ENCODE data around the gene HES2.
"Not testable (repeated sequence)": the region's sequence is repeated elsewhere in the genome, so short reads cannot be mapped to it uniquely, and the experiment has no call there.

Gene HES2

GRCh38 chr1:6447016-6447817 lies 27.5 kb upstream of the HES2 start:
- ATAC-seq (no peak), DNase-seq (ENCODE audit: low spot score in 2 of 2) (no peak)
- Mint-ChIP-seq H3K4me3 (peak overlapping the region; percentile 56), H3K36me3 (no peaks in the 10 kb centered on the region), H3K9me3 (no peaks in the 10 kb centered on the region), H3K27ac (no peak overlapping the region), H3K4me1 (peaks cover 33% of the 10 kb centered on the region)

- H3K9me3 Mint-ChIP-seq = no peaks in the 10 kb centered on the region
- H3K36me3 Mint-ChIP-seq = no peaks in the 10 kb centered on the region
- H3K27ac Mint-ChIP-seq = no peak overlapping the region
- ATAC-seq (no peak), DNase-seq (ENCODE audit: low spot score in 2 of 2) (no peak)
- H3K4me3 Mint-ChIP-seq = peak overlapping the region; percentile 56
- H3K4me1 Mint-ChIP-seq = peaks cover 33% of the 10 kb centered on the region
Measured at GRCh38 chr1:6446665-6447015, 26.9 kb upstream of the HES2 start.

GRCh38 chr1:6445929-6446328 lies 26.2 kb upstream of the HES2 start:
- DNase-seq (ENCODE audit: low spot score in 2 of 2); H3K36me3 Mint-ChIP-seq; H3K9me3 Mint-ChIP-seq; ATAC-seq; H3K27ac Mint-ChIP-seq: not testable (repeated sequence)
- H3K4me1 Mint-ChIP-seq = peaks cover 32% of the 10 kb centered on the region
- peak overlapping the region; percentile 56 for H3K4me3 Mint-ChIP-seq

- H3K27ac Mint-ChIP-seq = no peak overlapping the region
Measured at GRCh38 chr1:6445062-6445763, 25.5 kb upstream of the HES2 start.

GRCh38 chr1:6444377-6444776 lies 24.7 kb upstream of the HES2 start:
- no peak overlapping the region for H3K27ac Mint-ChIP-seq
- no peaks in the 10 kb centered on the region for H3K9me3 Mint-ChIP-seq
- H3K36me3 Mint-ChIP-seq = no peaks in the 10 kb centered on the region
- H3K4me3 Mint-ChIP-seq = no peak overlapping the region
- ATAC-seq (no peak), DNase-seq (ENCODE audit: low spot score in 2 of 2) (no peak)
- H3K4me1 Mint-ChIP-seq = peaks cover 23% of the 10 kb centered on the region

More at GRCh38 chr1:6445062-6445763, 25.5 kb upstream of the HES2 start:
- H3K4me1 Mint-ChIP-seq = peaks cover 27% of the 10 kb centered on the region
- no peak overlapping the region for H3K4me3 Mint-ChIP-seq
- ATAC-seq (peak; percentile 22), DNase-seq (ENCODE audit: low spot score in 2 of 2) (no peak)
- H3K36me3 Mint-ChIP-seq = no peaks in the 10 kb centered on the region
- H3K9me3 Mint-ChIP-seq = no peaks in the 10 kb centered on the region

- Mint-ChIP-seq H3K36me3 (no peaks in the 10 kb centered on the region), H3K9me3 (no peaks in the 10 kb centered on the region), H3K4me1 (peaks cover 21% of the 10 kb centered on the region), H3K4me3 (no peak overlapping the region), H3K27ac (no peak overlapping the region)
- ATAC-seq (no peak), DNase-seq (ENCODE audit: low spot score in 2 of 2) (no peak)
Measured at GRCh38 chr1:6443339-6444115, 23.8 kb upstream of the HES2 start.

GRCh38 chr1:6441586-6441985 lies 21.9 kb upstream of the HES2 start:
- Mint-ChIP-seq H3K9me3 (no peaks in the 10 kb centered on the region), H3K36me3 (no peaks in the 10 kb centered on the region), H3K4me3 (no peak overlapping the region), H3K4me1 (peaks cover 29% of the 10 kb centered on the region), H3K27ac (no peak overlapping the region)
- ATAC-seq = no peak
- DNase-seq (ENCODE audit: low spot score in 2 of 2) = no peak

- Mint-ChIP-seq H3K4me3 (peak overlapping the region; percentile 34), H3K9me3 (no peaks in the 10 kb centered on the region), H3K27ac (no peak overlapping the region), H3K4me1 (peaks cover 25% of the 10 kb centered on the region), H3K36me3 (no peaks in the 10 kb centered on the region)
- ATAC-seq (peak; percentile 90), DNase-seq (ENCODE audit: low spot score in 2 of 2) (peak in 1 of 2 donors; percentile 54)
Measured at GRCh38 chr1:6440198-6441126, 20.7 kb upstream of the HES2 start.

GRCh38 chr1:6438047-6438525 lies 18.4 kb upstream of the HES2 start:
- Mint-ChIP-seq H3K9me3 (no peaks in the 10 kb centered on the region), H3K27ac (peak overlapping the region; percentile 37), H3K36me3 (no peaks in the 10 kb centered on the region), H3K4me1 (peaks cover 17% of the 10 kb centered on the region), H3K4me3 (no peak overlapping the region)
- ATAC-seq = peak; percentile 59
- DNase-seq (ENCODE audit: low spot score in 2 of 2) = peak; percentile 67 to 86

GRCh38 chr1:6437012-6437700 lies 17.4 kb upstream of the HES2 start:
- not testable (repeated sequence) for H3K27ac Mint-ChIP-seq; DNase-seq (ENCODE audit: low spot score in 2 of 2); ATAC-seq; H3K9me3 Mint-ChIP-seq; H3K4me3 Mint-ChIP-seq; H3K36me3 Mint-ChIP-seq
- peaks cover 17% of the 10 kb centered on the region for H3K4me1 Mint-ChIP-seq

GRCh38 chr1:6436277-6436676 lies 16.6 kb upstream of the HES2 start:
- not testable (repeated sequence) for H3K4me3 Mint-ChIP-seq; H3K9me3 Mint-ChIP-seq; ATAC-seq; H3K27ac Mint-ChIP-seq; H3K36me3 Mint-ChIP-seq; DNase-seq (ENCODE audit: low spot score in 2 of 2)
- H3K4me1 Mint-ChIP-seq = peaks cover 17% of the 10 kb centered on the region

GRCh38 chr1:6435547-6435946 lies 15.8 kb upstream of the HES2 start:
- Mint-ChIP-seq H3K36me3 (no peaks in the 10 kb centered on the region), H3K4me1 (peaks cover 17% of the 10 kb centered on the region), H3K9me3 (no peaks in the 10 kb centered on the region), H3K4me3 (no peak overlapping the region), H3K27ac (no peak overlapping the region)
- ATAC-seq (no peak), DNase-seq (ENCODE audit: low spot score in 2 of 2) (no peak)

GRCh38 chr1:6435129-6435528 lies 15.4 kb upstream of the HES2 start:
- DNase-seq (ENCODE audit: low spot score in 2 of 2) = no peak
- Mint-ChIP-seq H3K9me3 (no peaks in the 10 kb centered on the region), H3K4me1 (peaks cover 17% of the 10 kb centered on the region), H3K36me3 (no peaks in the 10 kb centered on the region), H3K4me3 (no peak overlapping the region), H3K27ac (no peak overlapping the region)
- ATAC-seq = no peak

GRCh38 chr1:6434186-6434585 lies 14.5 kb upstream of the HES2 start:
- H3K36me3 Mint-ChIP-seq = no peaks in the 10 kb centered on the region
- no peak overlapping the region for H3K27ac Mint-ChIP-seq
- ATAC-seq (no peak), DNase-seq (ENCODE audit: low spot score in 2 of 2) (no peak)
- H3K4me3 Mint-ChIP-seq = no peak overlapping the region
- no peaks in the 10 kb centered on the region for H3K9me3 Mint-ChIP-seq
- H3K4me1 Mint-ChIP-seq = peaks cover 12% of the 10 kb centered on the region

All from stimulated activated effector memory CD8-positive, alpha-beta T cell treated with anti-CD3 and anti-CD28 coated beads, Interleukin-12 subunit alpha, Interleukin-12 subunit beta, amount 100 ng/mL, for 72 hours (primary cell).